H1 (cell line): Measurements from ENCODE around the gene CMTR2. TPM values are rescaled to one million over a fixed set of nuclear protein-coding genes. Genes with fewer than 3 reads are reported as not detected.

Experiments
- CTCF ChIA-PET: fragments of 300-600 bp; sonication (Branson Sonifier 250); formaldehyde crosslinking; loops from one replicate; lab custom pipeline; 2021; ENCODE audit not compliant: partially characterized antibody; lab: Charles Lee
- POLR2A ChIA-PET: fragments of 300-600 bp; sonication (Branson Sonifier 250); formaldehyde crosslinking; loops from one replicate; lab custom pipeline; 2021; ENCODE audit warnings: inconsistent platforms; ENCODE audit not compliant: partially characterized antibody; lab: Charles Lee
- DNase-seq, 2 experiments: peaks; one replicate each; pipeline versions ENCODE4 v3.0.0 to v3.0.0-alpha.2; 2010 to 2022; ENCODE audit warnings: low spot score in 2 of 2, low read depth in 1 of 2, mixed read lengths in 1 of 2
- FAIRE-seq: peaks from 2 replicates; lab custom pipeline; 2011; peaks lifted over from hg19 to GRCh38; lab: Jason Lieb, UNC
- H2AFZ ChIP-seq: 2 replicates; pipeline ENCODE4 v1.8.1; 2012; ENCODE audit warnings: low read length, inconsistent platforms
- H2AK5ac ChIP-seq: 2 replicates; pipeline ENCODE4 v1.6.1; 2013; ENCODE audit warnings: low read depth, low read length
- H2BK120ac ChIP-seq: replicated peaks from 2 replicates; pipeline ENCODE3; 2013; ENCODE audit warnings: low read depth, low read length, inconsistent platforms
- H2BK12ac ChIP-seq: 2 replicates; pipeline ENCODE4 v1.6.1; 2013; ENCODE audit warnings: low read depth, low read length
- H2BK15ac ChIP-seq: 2 replicates; pipeline ENCODE4 v1.6.1; 2013; ENCODE audit warnings: low read length
- H2BK20ac ChIP-seq: 2 replicates; pipeline ENCODE4 v1.6.1; 2013; ENCODE audit warnings: low read length
- H2BK5ac ChIP-seq: 2 replicates; pipeline ENCODE4 v1.6.1; 2013; ENCODE audit warnings: low read depth, low read length
- H3K14ac ChIP-seq: 2 replicates; pipeline ENCODE4 v1.6.1; 2013; ENCODE audit warnings: inconsistent platforms; ENCODE audit not compliant: insufficient read length
- H3K18ac ChIP-seq: 2 replicates; pipeline ENCODE4 v1.6.1; 2013; ENCODE audit warnings: low read length; ENCODE audit errors: extremely low read depth
- H3K23ac ChIP-seq: 2 replicates; pipeline ENCODE4 v1.6.1; 2013; ENCODE audit warnings: inconsistent platforms; ENCODE audit not compliant: insufficient read length
- H3K23me2 ChIP-seq: 2 replicates; pipeline ENCODE4 v1.6.1; 2013; ENCODE audit warnings: low read depth, low read length
- H3K27ac ChIP-seq: 2 replicates; pipeline ENCODE4 v1.6.1; 2011; ENCODE audit warnings: low read depth, low read length, inconsistent platforms
- H3K27me3 ChIP-seq, 4 experiments: replicated peaks in 1 of 4; 1 replicate in 1 of 4; 2 replicates in 3 of 4; pipeline versions ENCODE4 v1.6.1 to v1.8.1; 2011 to 2013; ENCODE audit warnings: low read length in 3 of 4, mild to moderate bottlenecking in 3 of 4, inconsistent platforms in 2 of 4, mixed read lengths in 2 of 4, moderate library complexity in 1 of 4; ENCODE audit not compliant: control insufficient read depth in 3 of 4, insufficient read depth in 3 of 4; ENCODE audit errors: extremely low read depth in 1 of 4
- H3K36me3 ChIP-seq, 4 experiments: 2 replicates each; pipeline versions ENCODE4 v1.6.1 to v1.8.1; 2011 to 2013; ENCODE audit warnings: mild to moderate bottlenecking in 4 of 4, low read length in 3 of 4, moderate library complexity in 2 of 4, control low read depth in 1 of 4, inconsistent platforms in 1 of 4; ENCODE audit not compliant: insufficient read depth in 4 of 4, control insufficient read depth in 2 of 4
- H3K4ac ChIP-seq: replicated peaks from 2 replicates; pipeline ENCODE3; 2013; ENCODE audit warnings: low read length, low read depth, mixed read lengths, inconsistent platforms; ENCODE audit not compliant: insufficient read length
- H3K4me1 ChIP-seq, 4 experiments: replicated peaks in 1 of 4; 1 replicate in 1 of 4; 2 replicates in 3 of 4; pipeline versions ENCODE4 v1.6.1 to v1.8.1; 2011 to 2013; ENCODE audit warnings: low read length in 3 of 4, inconsistent platforms in 2 of 4, mixed read lengths in 1 of 4; ENCODE audit not compliant: insufficient read depth in 4 of 4, control insufficient read depth in 3 of 4
- H3K4me2 ChIP-seq, 2 experiments: 2 replicates each; pipeline versions ENCODE4 v1.6.1 to v1.8.1; 2011 to 2013; ENCODE audit warnings: low read depth in 2 of 2, low read length in 2 of 2, control low read depth in 1 of 2, inconsistent platforms in 1 of 2, mild to moderate bottlenecking in 1 of 2; ENCODE audit not compliant: insufficient read depth in 1 of 2
- H3K4me3 ChIP-seq, 4 experiments: fragments of 200-600, 300-600 bp in 1 of 4; sonication (generic), shearing (Covaris generic), sonication (Bioruptor Twin) in 1 of 4; 2 replicates each; pipeline versions ENCODE4 v1.5.1 to v1.8.1; 2011 to 2016; ENCODE audit warnings: low read length in 4 of 4, low read depth in 3 of 4, control low read depth in 2 of 4, inconsistent platforms in 2 of 4, mild to moderate bottlenecking in 2 of 4, mixed read lengths in 1 of 4, moderate library complexity in 1 of 4; ENCODE audit not compliant: insufficient read depth in 2 of 4; ENCODE audit errors: extremely low read depth in 1 of 4
- H3K56ac ChIP-seq: replicated peaks from 2 replicates; pipeline ENCODE3; 2013; ENCODE audit warnings: low read depth, mild to moderate bottlenecking, mixed read lengths, low read length, inconsistent platforms; ENCODE audit not compliant: insufficient read length
- H3K79me1 ChIP-seq: 2 replicates; pipeline ENCODE4 v1.6.1; 2013; ENCODE audit warnings: low read depth, low read length, control low read depth
- H3K79me2 ChIP-seq, 2 experiments: 2 replicates each; pipeline versions ENCODE4 v1.6.1 to v1.8.1; 2012 to 2013; ENCODE audit warnings: low read length in 2 of 2, mild to moderate bottlenecking in 2 of 2, inconsistent platforms in 1 of 2; ENCODE audit not compliant: insufficient read depth in 2 of 2, control insufficient read depth in 1 of 2
- H3K9ac ChIP-seq, 4 experiments: replicated peaks in 1 of 4; 1 replicate in 1 of 4; 2 replicates in 3 of 4; pipeline versions ENCODE4 v1.6.1 to v1.8.1; 2011 to 2013; ENCODE audit warnings: low read depth in 3 of 4, low read length in 3 of 4, control low read depth in 2 of 4, mild to moderate bottlenecking in 2 of 4, moderate library complexity in 2 of 4, inconsistent platforms in 1 of 4; ENCODE audit errors: extremely low read depth in 1 of 4
- H3K9me3 ChIP-seq, 2 experiments: 2 replicates each; pipeline versions ENCODE4 v1.6.1 to v1.8.1; 2012 to 2013; ENCODE audit warnings: mild to moderate bottlenecking in 2 of 2, moderate library complexity in 2 of 2, control low read depth in 1 of 2, inconsistent platforms in 1 of 2, low read depth in 1 of 2, low read length in 1 of 2, mixed read lengths in 1 of 2; ENCODE audit not compliant: insufficient read depth in 2 of 2
- H4K20me1 ChIP-seq, 2 experiments: replicated peaks in 1 of 2; 2 replicates each; pipeline versions ENCODE3 to v1.8.1; 2011 to 2013; ENCODE audit warnings: inconsistent platforms in 2 of 2, low read length in 2 of 2, mild to moderate bottlenecking in 1 of 2; ENCODE audit not compliant: insufficient read depth in 2 of 2, control insufficient read depth in 1 of 2
- H4K5ac ChIP-seq: 2 replicates; pipeline ENCODE4 v1.6.1; 2013; ENCODE audit warnings: low read length, low read depth, mixed read lengths, inconsistent platforms; ENCODE audit not compliant: insufficient read length
- H4K8ac ChIP-seq: 2 replicates; pipeline ENCODE4 v1.8.0; 2013; ENCODE audit warnings: mild to moderate bottlenecking, moderate library complexity, low read length, inconsistent platforms; ENCODE audit not compliant: insufficient read depth; ENCODE audit errors: extremely low read depth
- H4K91ac ChIP-seq: replicated peaks from 2 replicates; pipeline ENCODE3; 2013; ENCODE audit warnings: low read length, mixed read lengths, inconsistent platforms; ENCODE audit not compliant: insufficient read length
- ASH2L ChIP-seq: fragments of 200-600, 300-600 bp; sonication (generic); IDR thresholded peaks from one replicate; pipeline ENCODE4 v1.7.1; 2017; ENCODE audit warnings: low read length
- CHD1 ChIP-seq: IDR thresholded peaks from 2 replicates; pipeline ENCODE4 v1.6.1; 2012; ENCODE audit warnings: low read depth, low read length, improper control_type of control experiment
- CHD2 ChIP-seq: IDR thresholded peaks from 2 replicates; pipeline ENCODE4 v1.6.1; 2012; ENCODE audit warnings: low read length, improper control_type of control experiment
- CREB1 ChIP-seq: IDR thresholded peaks from 2 replicates; pipeline ENCODE4 v1.6.1; 2012; ENCODE audit warnings: inconsistent platforms
- EP300 ChIP-seq, 2 experiments: IDR thresholded peaks; 1 replicate in 1 of 2; 2 replicates in 1 of 2; pipeline ENCODE4 v1.6.1; 2011 to 2012; ENCODE audit warnings: low read depth in 2 of 2, low read length in 2 of 2, mild to moderate bottlenecking in 2 of 2, borderline replicate concordance in 1 of 2, inconsistent platforms in 1 of 2, moderate library complexity in 1 of 2
- FOSL1 ChIP-seq: IDR thresholded peaks from 2 replicates; pipeline ENCODE4 v1.6.1; 2011; ENCODE audit warnings: mild to moderate bottlenecking, low read depth, low read length, moderate library complexity; ENCODE audit not compliant: insufficient read depth
- GABPA ChIP-seq: IDR thresholded peaks from 2 replicates; pipeline ENCODE4 v1.6.1; 2011; ENCODE audit warnings: mild to moderate bottlenecking, low read length, moderate library complexity, borderline replicate concordance; ENCODE audit not compliant: insufficient read depth
- JUND ChIP-seq: IDR thresholded peaks from 2 replicates; pipeline ENCODE4 v1.6.1; 2011; ENCODE audit warnings: mild to moderate bottlenecking, improper control_type of control experiment, low read length
- POLR2AphosphoS5 ChIP-seq: IDR thresholded peaks from 2 replicates; pipeline ENCODE4 v1.6.1; 2011; ENCODE audit warnings: low read depth, low read length
- POU5F1 ChIP-seq: IDR thresholded peaks from 2 replicates; pipeline ENCODE4 v1.6.1; 2011; ENCODE audit warnings: low read depth, mild to moderate bottlenecking, low read length, moderate library complexity
- TBP ChIP-seq: IDR thresholded peaks from 2 replicates; pipeline ENCODE4 v1.6.1; 2011; ENCODE audit warnings: low read depth, low read length, improper control_type of control experiment
- TEAD4 ChIP-seq: IDR thresholded peaks from 2 replicates; pipeline ENCODE4 v1.6.1; 2012; ENCODE audit warnings: low read depth, low read length, inconsistent platforms, mixed read lengths
- WGBS, 2 experiments: shearing (Covaris generic) in 1 of 2; methylation state at CpG; one replicate each; pipeline versions ENCODE4 v1.1.6 to v1.1.7; 2013 to 2015; ENCODE audit warnings: low lambda C conversion rate in 2 of 2, mixed read lengths in 2 of 2, inconsistent platforms in 1 of 2, low coverage in 1 of 2, missing lambda C conversion rate in 1 of 2; ENCODE audit not compliant: insufficient replicate concordance in 2 of 2, insufficient coverage in 1 of 2, insufficient read length in 1 of 2; ENCODE audit errors: extremely low coverage in 1 of 2, missing lambda C conversion rate in 1 of 2; 5-methylcytosine and 5-hydroxymethylcytosine counted together
- polyA plus RNA-seq, 7 experiments: library from polyadenylated mRNA; depleted of rRNA in 3 of 7; stranded (reverse) in 5 of 7; unstranded in 2 of 7; fragments of >200 nt in 5 of 7; fragments of 200-250 nt in 2 of 7; gene quantifications; 1 replicate in 5 of 7; 2 replicates in 1 of 7; 4 replicates in 1 of 7; pipeline versions ENCODE4 v1.2.1 to v1.2.3, GENCODE V29; 2011 to 2013; ENCODE audit warnings: missing spikeins in 2 of 7, mixed read lengths in 2 of 7
- total RNA-seq: library from RNA; stranded (reverse); fragmentation: NEBNext Ultra II Directional; extraction: Animal tissue kit (Norgen Biotek cat#: 25700); gene quantifications from 2 replicates; pipeline ENCODE4 v1.2.1, GENCODE V29; 2021
- TF ChIP-seq, protein P1 (sequence below): IDR thresholded peaks from 2 replicates; pipeline ENCODE4 v1.6.1; 2011; ENCODE audit warnings: low read depth, mild to moderate bottlenecking, low read length; ENCODE audit not compliant: insufficient read depth

Gene CMTR2
- total and polyA plus RNA-seq, 2 of the 8 experiments (the other 6 are each of a cell fraction or from before 2014, with no cell fraction given): 8.5 to 12.8 TPM

DNA sequence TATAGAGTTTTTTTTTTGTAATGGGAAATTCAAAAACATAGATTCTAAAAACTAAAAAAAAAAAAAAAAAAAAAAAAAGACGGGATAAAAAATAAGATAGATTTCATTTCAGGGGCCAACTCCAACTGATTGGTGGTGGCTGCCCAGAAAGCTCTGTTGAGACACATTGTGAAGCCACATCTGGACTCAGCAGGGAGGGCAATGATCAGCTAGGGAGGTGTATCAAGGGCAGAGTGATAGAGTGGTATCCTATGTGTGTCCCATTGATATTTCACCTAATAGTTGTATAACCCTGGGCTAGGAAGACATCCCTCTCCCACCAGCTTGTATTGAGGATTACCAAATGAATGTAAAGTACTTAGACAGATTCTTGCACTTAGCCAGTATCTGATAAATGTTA lies 6.7 kb upstream of the CMTR2 start:
- no peaks in the 10 kb centered on the region for H3K9me3 ChIP-seq
- H3K4ac ChIP-seq: no peak overlapping the region
- WGBS, 2 experiments: 60% methylated on average over 1 of the region's 1 CpG; no CpG with 5 or more reads in 1 of the 2 experiments
- no peak overlapping the region for H2BK20ac ChIP-seq
- H3K4me3 ChIP-seq: no peak overlapping the region
- H3K9ac ChIP-seq: no peak overlapping the region
- no peak overlapping the region for H2AFZ ChIP-seq
- H3K23ac ChIP-seq: no peak overlapping the region
- TF ChIP-seq POLR2AphosphoS5 (no peak), TBP (no peak), EP300 (IDR thresholded peaks at IDR 0.05; ENCODE audit: borderline replicate concordance in 1 of 2, low read depth in 2 of 2, low read length in 2 of 2) (no peak), FOSL1 (no peak), CREB1 (no peak), CHD2 (no peak), TEAD4 (no peak), CHD1 (no peak), GABPA (no peak), JUND (no peak), POU5F1 (no peak), ASH2L (no peak)
- TF ChIP-seq, protein P1, sequence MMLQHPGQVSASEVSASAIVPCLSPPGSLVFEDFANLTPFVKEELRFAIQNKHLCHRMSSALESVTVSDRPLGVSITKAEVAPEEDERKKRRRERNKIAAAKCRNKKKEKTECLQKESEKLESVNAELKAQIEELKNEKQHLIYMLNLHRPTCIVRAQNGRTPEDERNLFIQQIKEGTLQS: no peak
- TF ChIP-seq, all 59 proteins: peak for 0
- H3K79me1 ChIP-seq: no peaks in the 10 kb centered on the region
- ChIA-PET CTCF (interaction anchor here (4.1 kb wide), 1 partner anchor 15 kb away, joined by 35 read pairs; no protein-coding TSS in a partner anchor), POLR2A (no interaction called here)
- H4K20me1 ChIP-seq: no peaks in the 10 kb centered on the region
- no peak overlapping the region for H2AK5ac ChIP-seq
- no peak overlapping the region for H3K56ac ChIP-seq
- no peak overlapping the region for H4K5ac ChIP-seq
- no peak overlapping the region for H2BK15ac ChIP-seq
- FAIRE-seq (no peak), DNase-seq (no peak)
- H3K18ac ChIP-seq: no peak overlapping the region
- no peaks in the 10 kb centered on the region for H3K23me2 ChIP-seq
- no peaks in the 10 kb centered on the region for H3K79me2 ChIP-seq
- H3K36me3 ChIP-seq: no peaks in the 10 kb centered on the region
- no peak overlapping the region for H4K91ac ChIP-seq
- H3K14ac ChIP-seq: no peak overlapping the region
- H3K4me2 ChIP-seq: no peak overlapping the region
- no peak overlapping the region for H2BK120ac ChIP-seq
- H3K27me3 ChIP-seq: no peaks in the 10 kb centered on the region
- no peaks in the 10 kb centered on the region for H3K4me1 ChIP-seq
- H4K8ac ChIP-seq: no peak overlapping the region
- H2BK5ac ChIP-seq: no peak overlapping the region
- H2BK12ac ChIP-seq: no peak overlapping the region
- H3K27ac ChIP-seq: no peak overlapping the region
